GM21825 (cell line): ENCODE measurements around the gene ZW10.
"Not testable (repeated sequence)": the region's sequence is repeated elsewhere in the genome, so short reads cannot be mapped to it uniquely, and the experiment has no call there.

Experiments used
- ATAC-seq: cut with Tn5 transposase; IDR thresholded peaks from one replicate; pipeline ENCODE4 v1.9.1; 2021; ENCODE audit warnings: mild to moderate bottlenecking, moderate library complexity; ENCODE audit not compliant: unreplicated experiment

ZW10 gene

DNA sequence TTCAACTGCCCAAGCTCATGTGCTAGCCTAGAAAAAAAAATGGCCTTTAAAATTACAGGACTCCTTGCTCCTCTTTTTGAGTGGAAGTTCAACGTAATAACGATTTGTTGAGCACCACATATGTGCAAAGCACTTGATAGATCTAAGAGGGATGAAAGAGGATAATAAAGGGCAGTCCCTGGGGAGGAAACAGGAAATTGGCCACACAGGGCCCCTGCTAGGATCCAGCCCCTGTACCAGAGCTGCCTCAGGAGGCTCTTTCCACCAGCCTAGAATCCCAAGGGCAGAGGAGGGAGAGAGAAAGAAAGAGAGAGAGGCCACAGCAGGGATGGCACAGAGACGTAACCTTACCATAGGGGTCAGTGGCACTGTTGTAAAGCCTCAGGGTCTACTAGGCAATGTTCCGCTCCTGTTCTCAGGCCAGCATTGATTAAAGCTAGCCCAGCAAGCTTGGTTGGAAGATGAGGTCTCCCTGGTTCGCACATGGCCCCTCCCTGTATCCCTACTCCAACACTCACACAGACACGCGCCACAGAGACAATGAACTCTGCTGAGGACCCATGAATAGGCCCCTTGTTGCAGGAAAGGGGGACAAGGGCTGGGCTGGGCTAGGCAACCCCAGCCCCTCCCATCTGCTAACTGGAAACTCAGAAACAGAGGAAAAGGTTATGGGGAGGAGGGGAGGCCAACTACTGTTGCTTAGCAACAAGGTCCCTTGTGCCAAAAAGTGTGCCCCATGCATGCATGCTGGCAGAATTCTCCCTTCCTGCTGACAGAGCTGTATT is 67.4 kb downstream of the ZW10 start, which contains the start of gene TMPRSS5:
TSS of gene TMPRSS5 (minus strand) at position 438 of the 785 bp plus-strand sequence. CDS start at position 354, 84 bp downstream.
- no peak for ATAC-seq

- ATAC-seq = not testable (repeated sequence)
These were observed 69.9 kb downstream of the ZW10 start for GRCh38 chr11:113703551-113703950.

DNA sequence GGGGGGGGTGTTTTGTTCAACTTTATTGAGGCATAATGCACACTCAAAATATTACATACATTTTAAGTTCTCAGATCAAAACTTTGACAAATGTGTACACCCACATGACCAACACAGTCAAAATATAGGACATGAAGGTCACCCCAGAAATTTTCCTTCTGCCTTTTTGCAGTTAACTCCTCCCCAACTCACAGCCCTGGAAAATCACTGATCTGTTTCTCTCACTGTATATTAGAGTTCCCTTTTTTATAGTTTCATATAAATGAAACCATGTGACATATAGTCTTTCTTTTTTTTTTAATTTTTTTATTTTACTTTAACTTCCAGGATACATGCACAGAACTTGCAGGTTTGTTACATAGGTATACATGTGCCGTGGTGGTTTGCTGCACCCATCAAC is 72.0 kb downstream of the ZW10 start:
- ATAC-seq = no peak

DNA sequence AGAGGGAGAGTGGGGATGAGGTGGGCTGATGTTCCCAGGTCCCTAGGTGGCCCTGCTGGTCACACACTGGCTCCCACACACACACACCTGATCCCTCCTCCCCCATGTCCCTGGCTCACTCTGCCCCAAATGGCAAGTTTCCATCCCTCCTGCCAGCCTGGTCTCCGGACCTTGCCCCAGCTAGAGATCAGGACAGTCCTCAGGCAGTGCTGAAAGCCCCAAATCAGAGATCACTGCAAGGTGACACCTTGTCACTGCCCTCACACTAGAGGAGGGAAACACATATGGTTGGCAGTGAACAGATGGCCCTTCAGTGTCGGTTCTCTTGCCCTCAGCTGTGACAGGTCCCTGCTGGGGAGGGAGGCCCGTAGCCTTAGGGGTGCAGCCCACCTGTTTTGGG is 75.0 kb downstream of the ZW10 start:
- no peak for ATAC-seq

DNA sequence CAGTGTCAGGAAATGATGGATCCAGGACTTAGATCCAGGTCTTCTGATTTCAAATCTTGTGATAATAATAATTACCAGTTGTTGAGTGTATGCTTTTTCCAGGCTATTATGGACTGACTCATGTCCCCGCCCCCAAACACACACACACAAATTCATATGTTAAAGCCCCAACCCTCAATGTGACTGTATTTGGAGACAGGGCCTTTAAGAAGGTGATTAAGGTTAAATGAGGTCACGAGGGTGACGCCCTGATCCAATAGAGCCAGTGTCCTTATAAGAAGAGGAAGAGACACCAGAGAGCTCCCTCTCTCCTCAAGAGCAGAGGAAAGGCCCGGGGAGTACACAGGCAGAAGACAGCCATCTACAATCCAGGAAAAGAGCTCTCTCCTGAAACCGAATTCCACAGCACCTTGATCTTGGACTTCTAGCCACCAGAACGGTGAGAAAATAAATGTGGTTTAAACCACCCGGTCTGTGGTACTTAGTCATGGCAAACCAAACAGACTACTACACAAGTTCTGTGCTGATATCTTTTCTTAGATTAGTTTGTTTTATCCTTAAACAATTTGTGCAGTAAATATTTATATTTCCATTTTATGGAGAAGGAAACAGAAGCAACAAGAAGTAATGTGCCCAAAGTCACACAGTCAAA is 75.6 kb downstream of the ZW10 start:
- ATAC-seq = no peak

DNA sequence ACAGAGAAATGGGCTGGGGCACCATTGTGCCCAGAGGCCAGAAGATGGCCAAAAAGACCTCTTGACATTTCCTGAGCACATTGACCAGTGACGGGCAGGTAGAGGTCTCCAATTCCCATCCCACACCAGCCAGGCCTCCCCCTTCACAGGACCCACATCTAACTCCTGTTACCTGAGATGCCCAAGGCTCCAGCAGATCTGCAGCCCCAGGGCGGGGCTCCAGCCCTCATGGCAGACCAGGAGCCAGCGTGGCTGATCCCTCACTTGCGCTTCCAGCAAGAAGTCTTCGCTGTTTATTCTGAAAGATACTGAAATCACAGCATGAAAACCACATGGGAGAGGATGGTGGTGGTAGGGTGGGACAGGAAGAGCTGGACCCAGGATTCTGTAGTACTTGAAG is 76.4 kb downstream of the ZW10 start:
- ATAC-seq = no peak

- ATAC-seq = no peak
These were observed 78.3 kb downstream of the ZW10 start for GRCh38 chr11:113695207-113695606.

DNA sequence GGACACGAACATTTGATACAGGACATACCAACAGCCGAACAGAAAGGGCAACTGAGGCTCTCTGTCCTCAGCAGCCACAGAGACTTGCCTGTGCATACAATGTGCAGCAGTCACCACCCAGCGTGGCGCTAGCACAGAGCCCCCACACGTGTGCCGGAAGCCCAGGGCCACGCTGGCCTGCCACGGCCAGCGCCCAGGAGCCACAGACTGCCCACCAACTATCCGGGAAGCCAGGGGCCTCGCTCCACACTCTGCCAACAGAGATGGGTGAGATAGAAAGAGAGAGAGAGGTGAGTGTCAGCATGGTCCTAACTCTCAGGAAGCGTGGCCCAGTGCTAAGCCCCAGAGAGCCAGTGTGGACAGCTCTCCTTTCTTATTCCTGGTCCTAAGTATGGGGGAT is 79.1 kb downstream of the ZW10 start:
- no peak for ATAC-seq

DNA sequence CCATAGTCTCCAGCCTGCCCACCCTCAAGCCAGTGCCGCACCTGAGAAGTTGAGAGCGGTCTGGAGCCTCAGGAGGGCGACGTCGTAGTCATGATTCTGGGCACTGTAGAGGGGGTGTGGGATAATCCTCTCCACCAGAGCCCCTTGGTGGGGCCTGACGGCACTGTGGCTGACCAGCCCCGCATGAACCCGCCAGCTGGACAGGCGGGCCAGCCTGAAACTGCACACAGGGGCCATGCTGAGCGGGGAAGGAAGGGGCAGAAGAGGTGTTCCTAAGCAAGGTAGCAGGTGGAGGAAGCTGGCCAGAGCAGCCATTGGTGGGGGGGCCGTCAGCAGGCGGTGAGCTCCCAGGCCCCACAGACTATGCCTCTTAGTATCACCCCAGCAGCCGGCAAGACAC is 80.5 kb downstream of the ZW10 start:
- ATAC-seq = no peak

DNA sequence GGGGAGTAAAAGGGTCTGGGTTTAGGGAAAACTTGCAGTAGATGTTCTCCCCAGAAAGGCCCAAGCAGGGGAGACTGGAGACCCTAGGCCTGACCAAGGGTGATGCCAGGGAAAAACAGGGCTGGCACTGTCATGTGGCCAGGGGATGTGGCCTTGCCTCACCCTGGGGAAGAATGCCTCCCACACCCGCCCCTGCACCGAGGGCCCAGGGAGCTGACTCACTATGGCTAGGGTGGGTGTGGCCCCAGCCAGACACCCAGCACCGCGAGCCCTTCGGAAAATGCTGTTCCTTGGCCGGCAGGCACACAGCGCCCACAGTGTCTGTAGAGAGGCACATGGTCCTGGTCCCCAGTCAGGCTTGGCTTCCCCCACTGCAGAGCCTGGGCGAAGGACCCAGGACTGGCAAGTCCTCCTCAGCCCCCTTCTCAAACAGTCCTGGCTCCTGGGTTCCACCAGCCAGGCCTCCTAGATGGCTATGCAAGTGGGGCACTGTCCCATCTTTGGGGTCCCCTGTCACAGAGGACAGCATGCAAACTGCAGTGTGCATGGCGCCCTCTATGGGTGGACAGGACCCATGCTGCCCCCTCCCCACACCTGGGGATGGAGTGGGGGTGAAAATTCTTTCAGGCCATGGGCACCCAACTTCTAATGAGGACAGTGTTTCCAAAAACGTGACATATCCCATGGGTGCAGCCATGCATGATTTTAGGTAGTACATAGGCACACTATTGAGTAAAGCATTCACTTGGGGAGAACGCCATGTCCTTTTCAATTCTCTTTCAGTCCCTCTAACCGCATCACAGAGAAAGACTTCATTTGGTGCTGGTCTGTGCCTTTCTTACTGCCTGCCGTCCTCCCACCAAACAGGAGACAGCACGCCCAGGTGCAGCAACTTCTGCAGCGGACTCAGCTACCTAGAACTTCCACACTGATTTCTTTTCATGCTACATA is 82.6 kb downstream of the ZW10 start:
- no peak for ATAC-seq

DNA sequence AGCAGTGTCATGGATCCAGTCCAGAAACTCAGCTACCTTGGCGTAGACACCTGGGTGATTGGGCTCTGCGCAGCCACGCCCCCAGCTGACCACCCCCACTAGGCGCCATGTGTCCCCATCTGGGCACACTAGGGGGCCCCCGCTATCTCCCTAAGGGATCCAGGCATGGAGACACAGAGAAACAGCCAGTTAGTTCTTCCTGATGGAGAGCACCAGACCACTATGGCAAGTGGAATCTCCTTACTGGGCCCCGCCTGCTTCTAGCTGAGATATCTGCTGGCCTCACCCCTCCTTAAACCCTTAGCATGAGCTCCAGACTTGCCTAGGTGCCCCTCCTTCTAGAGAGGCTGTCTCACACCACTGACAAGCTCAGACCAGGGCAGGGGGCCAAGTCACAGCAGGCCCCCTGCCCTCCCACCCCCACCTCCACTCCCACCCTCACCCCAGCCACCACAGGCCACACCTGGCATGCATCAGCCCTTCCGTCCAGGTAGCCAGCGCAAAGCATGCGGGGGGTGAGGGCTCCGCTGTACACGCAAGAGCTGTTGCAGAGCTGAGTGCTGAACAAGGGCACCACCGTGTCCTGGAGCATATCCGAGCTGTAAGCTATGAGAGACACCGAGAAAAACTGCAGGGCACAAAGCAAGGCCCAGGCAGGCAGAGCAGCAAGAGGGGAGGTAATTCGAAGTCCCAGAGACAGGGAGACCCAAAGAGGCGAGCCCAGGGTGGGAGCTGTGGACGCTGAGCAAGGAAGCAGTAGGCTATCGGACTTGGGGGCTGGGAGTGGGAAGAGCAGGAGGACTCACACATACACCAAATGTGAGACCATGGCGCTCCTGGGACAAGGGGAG is 83.5 kb downstream of the ZW10 start:
- no peak for ATAC-seq

DNA sequence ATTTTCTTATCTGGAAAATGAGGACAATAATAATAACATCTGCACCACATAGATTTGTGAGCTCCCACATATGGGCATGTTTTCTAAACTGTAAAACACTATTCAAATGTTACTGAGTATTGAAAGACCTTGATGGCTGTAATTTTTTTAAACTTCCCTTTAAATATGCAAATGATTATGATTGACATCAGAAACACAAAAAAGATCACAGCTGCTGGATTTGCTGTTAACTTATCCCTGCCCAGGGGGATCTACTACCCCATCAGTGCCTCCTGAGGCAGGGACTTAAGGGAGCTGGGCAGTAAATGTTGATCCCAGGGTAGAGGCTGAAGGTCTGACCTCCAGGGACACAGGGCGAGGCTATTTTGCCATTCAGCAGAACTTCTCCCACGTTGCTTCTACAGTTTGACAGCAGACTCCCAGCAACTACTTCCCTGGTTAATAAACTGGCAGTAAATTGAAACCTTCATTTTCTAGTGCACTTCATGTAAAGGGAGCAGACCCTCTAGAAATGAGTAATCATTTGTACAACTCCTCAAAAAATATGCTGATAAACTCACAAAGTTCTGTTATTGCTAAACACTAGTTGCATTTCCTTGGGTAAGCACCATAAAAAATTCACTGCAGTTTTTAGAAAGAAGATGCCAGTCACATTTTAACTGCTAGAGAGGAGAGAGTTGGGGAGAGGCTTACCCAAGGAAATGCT is 87.7 kb downstream of the ZW10 start:
- no peak for ATAC-seq

DNA sequence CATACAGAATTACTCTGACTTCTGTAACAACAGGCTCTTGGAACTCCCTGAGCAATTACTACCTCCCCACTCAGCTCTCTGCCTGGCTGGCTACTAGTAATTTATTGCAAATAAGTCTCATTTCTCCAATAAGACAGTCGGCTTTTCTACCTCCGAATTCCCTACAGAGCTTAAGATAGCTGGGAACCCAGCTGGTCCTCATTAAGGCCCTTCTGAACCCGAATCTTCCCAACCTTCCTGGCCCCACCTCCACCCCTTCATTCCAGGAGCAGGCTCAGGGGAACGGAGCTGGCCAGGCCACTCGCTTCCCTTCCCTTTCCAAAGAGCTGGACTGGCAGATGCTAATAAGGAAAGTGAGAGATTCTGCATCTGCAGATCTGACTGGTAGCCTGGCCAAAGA is 89.0 kb downstream of the ZW10 start:
- ATAC-seq = no peak

- no peak for ATAC-seq
These were observed 89.9 kb downstream of the ZW10 start for GRCh38 chr11:113683481-113684046.
